HL-60/S4 (cell line): ENCODE data around the gene ARHGEF3.

Source experiments
- in situ Hi-C: fragments of 300-500 bp; cut with MboI; formaldehyde crosslinking; loops from 2 replicates; pipeline ENCODE4 v1.14.3; 2022; ENCODE audit warnings: low sequenced_read_pairs

The ARHGEF3 gene

GRCh38 chr3:56801662-56802377 lies at the start of gene ARHGEF3:
ARHGEF3 (minus strand) TSS chr3:56801949; CDS start chr3:56801798, 151 bp downstream.
- in situ Hi-C loops = no loop called here

- in situ Hi-C loops = no loop called here
These were observed 47.9 kb upstream of the ARHGEF3 start for GRCh38 chr3:56849698-56850097.

- in situ Hi-C loops = no loop called here
These were observed 43.8 kb upstream of the ARHGEF3 start for GRCh38 chr3:56845505-56845904.

- in situ Hi-C loops = no loop called here
These were observed 42.8 kb upstream of the ARHGEF3 start for GRCh38 chr3:56844536-56844935.

- in situ Hi-C loops = no loop called here
These were observed 38.3 kb upstream of the ARHGEF3 start for GRCh38 chr3:56839784-56840715.

GRCh38 chr3:56838448-56838847 lies 36.7 kb upstream of the ARHGEF3 start:
- in situ Hi-C loops = no loop called here

GRCh38 chr3:56837196-56837955 lies 35.6 kb upstream of the ARHGEF3 start:
- in situ Hi-C loops = no loop called here

GRCh38 chr3:56836276-56837163 lies 34.8 kb upstream of the ARHGEF3 start:
- in situ Hi-C loops = no loop called here

GRCh38 chr3:56835650-56836227 lies 34.0 kb upstream of the ARHGEF3 start:
- in situ Hi-C loops = no loop called here

GRCh38 chr3:56833536-56833935 lies 31.8 kb upstream of the ARHGEF3 start:
- in situ Hi-C loops = no loop called here

GRCh38 chr3:56833022-56833421 lies 31.3 kb upstream of the ARHGEF3 start:
- in situ Hi-C loops = no loop called here

- in situ Hi-C loops = no loop called here
These were observed 29.8 kb upstream of the ARHGEF3 start for GRCh38 chr3:56831572-56831971.

GRCh38 chr3:56830884-56831283 lies 29.1 kb upstream of the ARHGEF3 start:
- in situ Hi-C loops = no loop called here

GRCh38 chr3:56829533-56829932 lies 27.8 kb upstream of the ARHGEF3 start:
- in situ Hi-C loops = no loop called here

GRCh38 chr3:56826831-56827722 lies 25.3 kb upstream of the ARHGEF3 start:
- in situ Hi-C loops = no loop called here

GRCh38 chr3:56825567-56826438 lies 24.1 kb upstream of the ARHGEF3 start:
- in situ Hi-C loops = no loop called here

GRCh38 chr3:56823984-56824703 lies 22.4 kb upstream of the ARHGEF3 start:
- in situ Hi-C loops = no loop called here
